HG03520 (cell line): ENCODE results near the gene HYCC1.
"Not testable (repeated sequence)": the region's sequence is repeated elsewhere in the genome, so short reads cannot be mapped to it uniquely, and the experiment has no call there.

Experiments
- ATAC-seq: cut with Tn5 transposase; IDR thresholded peaks from one replicate; pipeline ENCODE4 v1.9.1; 2021; ENCODE audit warnings: mild to moderate bottlenecking, moderate library complexity; ENCODE audit not compliant: unreplicated experiment

The HYCC1 gene

GRCh38 chr7:23013715-23014649 lies at the start of gene HYCC1:
HYCC1 (minus strand) TSS chr7:23014130; CDS start chr7:22991111, 23,019 bp downstream.
- ATAC-seq = peak; percentile 95

- ATAC-seq = no peak
Observed at GRCh38 chr7:23062452-23062851, 48.5 kb upstream of the HYCC1 start.

- ATAC-seq = no peak
Observed at GRCh38 chr7:23061327-23061726, 47.4 kb upstream of the HYCC1 start.

- no peak for ATAC-seq
Observed at GRCh38 chr7:23058408-23059096, 44.6 kb upstream of the HYCC1 start.

DNA sequence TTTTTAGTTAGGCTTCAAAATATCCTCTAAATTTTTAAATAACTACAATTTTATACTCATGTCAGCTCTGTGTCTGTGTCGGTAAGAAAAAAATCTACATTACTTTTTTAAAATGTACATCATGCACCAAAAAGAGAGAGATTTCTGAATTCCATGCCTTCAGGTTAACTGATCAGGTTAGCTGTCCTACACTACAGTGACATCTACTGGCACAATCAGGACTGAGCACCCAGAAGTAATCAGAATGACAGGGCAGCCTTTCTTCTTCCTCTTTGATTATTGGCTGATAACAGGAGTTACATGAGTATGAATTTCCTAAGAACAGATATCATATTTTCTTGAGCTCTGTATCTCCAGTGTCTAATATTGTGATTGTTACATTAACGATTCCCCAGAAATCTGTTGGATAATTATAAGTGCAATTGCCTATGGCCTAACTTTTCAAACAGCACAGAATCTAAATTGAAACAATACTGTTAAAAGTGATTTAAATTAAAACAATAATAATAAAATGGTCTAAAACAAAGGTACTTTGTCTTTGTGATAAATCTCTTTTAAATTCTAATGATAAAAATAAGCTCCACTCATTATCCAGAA lies 41.8 kb upstream of the HYCC1 start:
- ATAC-seq = no peak

DNA sequence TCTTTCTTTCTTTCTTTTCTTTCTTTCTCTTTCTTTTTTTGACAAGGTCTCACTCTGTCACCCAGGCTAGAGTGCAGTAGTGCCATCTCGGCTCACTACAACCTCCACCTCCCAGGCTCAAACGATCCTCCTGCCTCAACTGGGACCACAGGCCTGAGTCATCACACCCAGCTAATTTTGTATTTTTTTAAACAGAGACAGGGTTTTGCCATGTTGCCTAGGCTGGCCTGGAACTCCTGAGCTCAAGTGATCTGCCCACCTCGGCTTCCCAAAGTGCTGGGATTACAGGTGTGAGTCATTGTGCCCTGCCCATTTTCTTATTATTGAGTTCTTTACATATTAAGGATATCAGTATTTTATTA lies 37.2 kb upstream of the HYCC1 start:
- not testable (repeated sequence) for ATAC-seq

GRCh38 chr7:23046336-23046735 lies 32.4 kb upstream of the HYCC1 start:
- ATAC-seq = not testable (repeated sequence)

DNA sequence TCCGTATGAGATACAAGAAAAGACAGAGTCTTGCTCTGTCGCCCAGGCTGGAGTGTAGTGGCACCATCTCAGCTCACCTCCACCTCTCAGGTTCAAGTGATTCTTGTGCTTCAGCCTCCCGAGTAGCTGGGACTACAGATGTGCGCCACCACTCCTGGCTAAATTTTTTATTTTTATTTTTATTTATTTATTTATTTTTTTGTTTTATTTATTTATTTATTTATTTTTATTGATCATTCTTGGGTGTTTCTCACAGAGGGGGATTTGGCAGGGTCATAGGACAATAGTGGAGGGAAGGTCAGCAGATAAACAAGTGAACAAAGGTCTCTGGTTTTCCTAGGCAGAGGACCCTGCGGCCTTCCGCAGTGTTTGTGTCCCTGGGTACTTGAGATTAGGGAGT lies 31.2 kb upstream of the HYCC1 start:
- ATAC-seq = not testable (repeated sequence)

GRCh38 chr7:23044581-23044980 lies 30.7 kb upstream of the HYCC1 start:
- ATAC-seq = no peak

DNA sequence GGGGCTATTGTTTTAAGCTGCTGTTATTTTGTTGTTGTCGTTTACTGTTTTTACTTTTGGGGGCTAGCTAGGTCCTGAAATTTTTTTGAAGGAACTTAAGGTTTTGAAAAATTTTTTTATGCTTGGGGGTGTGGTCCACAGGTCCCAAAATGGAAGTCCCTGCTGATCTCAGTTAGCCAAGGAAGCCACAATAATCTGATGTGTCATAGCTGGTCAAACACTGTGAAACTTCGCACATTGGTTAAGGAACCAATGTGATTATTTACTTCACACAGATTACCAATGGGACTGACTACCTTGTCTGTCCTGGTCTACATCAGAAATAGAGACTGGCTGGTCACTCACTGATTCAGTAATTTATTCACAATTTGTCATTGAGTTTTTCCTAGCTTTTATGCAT lies 29.5 kb upstream of the HYCC1 start:
- ATAC-seq = no peak

GRCh38 chr7:23039674-23040073 lies 25.7 kb upstream of the HYCC1 start:
- not testable (repeated sequence) for ATAC-seq

DNA sequence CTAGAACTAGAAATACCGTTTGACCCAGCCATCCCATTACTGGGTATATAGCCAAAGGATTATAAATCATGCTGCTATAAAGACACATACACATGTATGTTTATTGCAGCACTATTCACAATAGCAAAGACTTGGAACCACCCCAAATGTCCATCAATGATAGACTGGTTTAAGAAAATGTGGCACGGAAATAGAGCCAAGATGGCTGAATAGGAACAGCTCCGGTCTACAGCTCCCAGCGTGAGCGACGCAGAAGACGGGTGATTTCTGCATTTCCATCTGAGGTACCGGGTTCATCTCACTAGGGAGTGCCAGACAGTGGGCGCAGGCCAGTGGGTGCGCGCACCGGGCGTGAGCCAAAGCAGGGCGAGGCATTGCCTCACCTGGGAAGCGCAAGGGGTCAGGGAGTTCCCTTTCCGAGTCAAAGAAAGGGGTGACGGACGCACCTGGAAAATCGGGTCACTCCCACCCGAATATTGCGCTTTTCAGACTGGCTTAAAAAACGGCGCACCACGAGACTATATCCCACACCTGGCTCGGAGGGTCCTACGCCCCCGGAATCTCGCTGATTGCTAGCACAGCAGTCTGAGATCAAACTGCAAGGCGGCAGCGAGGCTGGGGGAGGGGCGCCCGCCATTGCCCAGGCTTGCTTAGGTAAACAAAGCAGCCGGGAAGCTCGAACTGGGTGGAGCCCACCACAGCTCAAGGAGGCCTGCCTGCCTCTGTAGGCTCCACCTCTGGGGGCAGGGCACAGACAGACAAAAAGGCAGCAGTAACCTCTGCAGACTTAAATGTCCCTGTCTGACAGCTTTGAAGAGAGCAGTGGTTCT lies 21.8 kb upstream of the HYCC1 start:
- ATAC-seq = not testable (repeated sequence)

DNA sequence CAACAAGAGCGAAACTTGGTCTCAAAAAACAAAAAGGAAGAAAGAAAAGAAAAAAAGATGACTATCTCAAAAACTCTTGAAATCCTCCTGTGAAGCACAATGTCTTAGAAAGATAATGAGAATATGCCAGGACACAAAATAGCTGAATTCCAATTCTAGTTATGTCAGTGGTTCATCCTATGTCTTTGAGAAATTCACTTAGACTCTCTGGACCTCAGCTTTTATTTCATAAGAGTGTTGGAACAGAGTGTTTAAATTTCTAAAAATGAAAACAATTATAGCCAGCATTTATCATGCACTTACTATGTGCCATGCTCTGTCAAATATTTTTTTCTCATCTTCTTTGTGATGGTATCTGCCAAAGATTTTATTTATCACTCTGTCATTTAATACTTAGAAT lies 13.3 kb upstream of the HYCC1 start:
- ATAC-seq = no peak

DNA sequence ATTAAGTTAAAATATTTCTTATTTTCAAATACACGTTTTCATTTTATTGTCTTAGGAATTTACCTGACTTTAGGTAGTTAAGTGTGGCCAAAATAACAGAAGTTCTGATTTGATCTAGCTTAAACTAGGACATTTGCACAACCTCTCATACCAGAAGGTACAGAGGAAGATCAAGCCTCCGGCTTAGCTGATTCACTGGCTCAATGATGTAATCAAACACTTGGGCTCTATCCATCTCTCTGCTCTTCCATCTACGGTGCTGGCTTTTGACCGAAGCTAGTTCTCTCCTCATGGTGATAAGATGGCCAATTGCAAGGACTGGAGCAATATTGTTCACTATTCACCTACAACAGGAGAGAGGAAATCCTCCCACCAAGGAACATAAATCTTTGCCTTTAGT lies 12.2 kb upstream of the HYCC1 start:
- ATAC-seq = no peak

DNA sequence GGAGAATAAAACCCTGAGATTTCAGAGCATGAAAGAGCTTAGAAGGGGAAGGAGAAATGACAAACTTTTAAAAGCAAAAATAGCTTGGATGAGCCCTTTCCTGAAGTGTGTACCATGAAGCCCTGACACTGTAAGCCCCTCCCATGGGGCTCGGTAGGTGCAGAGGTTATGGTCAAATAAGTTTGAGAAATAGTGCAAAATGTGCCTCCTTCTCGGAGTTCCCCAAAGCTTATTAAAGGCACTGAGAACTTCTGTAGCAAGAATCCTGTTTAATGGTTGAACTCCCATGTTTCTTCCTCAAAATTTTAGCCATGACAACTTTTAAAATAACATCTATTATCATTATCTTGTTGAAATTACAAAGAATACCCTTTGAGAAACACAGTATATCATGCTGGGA lies 10.5 kb upstream of the HYCC1 start:
- ATAC-seq = no peak

- ATAC-seq = no peak
Observed at GRCh38 chr7:23022851-23023250, 8.9 kb upstream of the HYCC1 start.

- ATAC-seq = no peak
Observed at GRCh38 chr7:23022258-23022769, 8.4 kb upstream of the HYCC1 start.

DNA sequence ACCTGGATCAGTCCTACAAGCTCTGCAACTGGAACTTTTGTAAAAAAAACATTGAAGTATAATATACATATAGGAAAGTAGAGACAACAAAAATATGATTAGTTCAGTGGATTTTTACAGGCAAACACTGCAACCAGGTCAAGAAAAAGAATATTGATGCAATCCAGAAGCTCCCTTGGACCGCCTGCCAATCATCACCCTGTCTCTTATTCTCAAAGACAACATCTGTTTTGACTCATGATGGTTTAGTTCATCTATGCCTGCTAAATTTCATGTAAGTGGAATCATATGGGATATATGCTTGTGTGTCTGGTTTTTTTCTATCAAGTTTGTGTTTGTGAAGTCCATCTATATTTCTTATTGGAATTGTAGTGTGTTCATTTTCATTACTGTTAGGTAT lies 7.7 kb upstream of the HYCC1 start:
- ATAC-seq = no peak

- ATAC-seq = no peak
Observed at GRCh38 chr7:23020742-23021401, 6.9 kb upstream of the HYCC1 start.

GRCh38 chr7:23018750-23019149 lies 4.8 kb upstream of the HYCC1 start:
- ATAC-seq = no peak
